Fibroblast of the aortic adventitia (primary cell): ENCODE data around the gene ADISSP. TPM values are rescaled to one million over a fixed set of nuclear protein-coding genes. Genes with fewer than 3 reads are reported as not detected.

Experiments used
- DNase-seq: peaks from one replicate; pipeline ENCODE4 v3.0.0-alpha.2; 2010; ENCODE audit warnings: low read depth
- H3K4me3 ChIP-seq: 2 replicates; pipeline ENCODE4 v1.5.1; 2011; ENCODE audit warnings: low read depth, mild to moderate bottlenecking, control low read depth, low read length, moderate library complexity
- CTCF ChIP-seq: IDR thresholded peaks from 2 replicates; pipeline ENCODE4 v1.5.1; 2011; ENCODE audit warnings: mild to moderate bottlenecking, low read length, control low read depth, inconsistent platforms; ENCODE audit not compliant: insufficient read depth
- total RNA-seq: library from RNA; depleted of rRNA; stranded (reverse); fragments of >200 nt; gene quantifications from 2 replicates; pipeline ENCODE4 v1.2.3, GENCODE V29; 2012; ENCODE audit warnings: low replicate concordance

The ADISSP gene
- total RNA-seq, 1 donor, result 28.4 TPM

GRCh38 chr20:3768342-3769130 is 983 bp upstream of the ADISSP start:
- peak overlapping the region; percentile 79 for H3K4me3 ChIP-seq
- peak; percentile 69 for DNase-seq
- TF ChIP-seq CTCF, result peak; percentile 52

DNA sequence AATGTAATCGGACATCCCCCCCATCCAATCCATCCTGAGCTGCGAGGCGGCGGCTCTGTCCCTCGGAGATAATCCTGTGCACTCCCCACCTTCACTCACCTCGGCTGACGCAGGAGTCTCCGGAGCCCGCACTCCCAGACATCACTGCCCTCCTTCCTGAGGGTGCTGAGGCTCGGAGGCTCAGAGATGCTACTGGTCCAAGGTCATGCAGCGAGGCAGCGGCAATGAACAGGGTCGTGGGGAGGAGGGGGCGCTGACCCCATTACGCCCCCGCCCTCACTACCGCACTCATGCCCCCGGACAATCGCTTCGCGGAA is 485 bp downstream of the ADISSP start:
- no peak for DNase-seq
- H3K4me3 ChIP-seq, result peak overlapping the region; percentile 82
- TF ChIP-seq CTCF, result no peak

DNA sequence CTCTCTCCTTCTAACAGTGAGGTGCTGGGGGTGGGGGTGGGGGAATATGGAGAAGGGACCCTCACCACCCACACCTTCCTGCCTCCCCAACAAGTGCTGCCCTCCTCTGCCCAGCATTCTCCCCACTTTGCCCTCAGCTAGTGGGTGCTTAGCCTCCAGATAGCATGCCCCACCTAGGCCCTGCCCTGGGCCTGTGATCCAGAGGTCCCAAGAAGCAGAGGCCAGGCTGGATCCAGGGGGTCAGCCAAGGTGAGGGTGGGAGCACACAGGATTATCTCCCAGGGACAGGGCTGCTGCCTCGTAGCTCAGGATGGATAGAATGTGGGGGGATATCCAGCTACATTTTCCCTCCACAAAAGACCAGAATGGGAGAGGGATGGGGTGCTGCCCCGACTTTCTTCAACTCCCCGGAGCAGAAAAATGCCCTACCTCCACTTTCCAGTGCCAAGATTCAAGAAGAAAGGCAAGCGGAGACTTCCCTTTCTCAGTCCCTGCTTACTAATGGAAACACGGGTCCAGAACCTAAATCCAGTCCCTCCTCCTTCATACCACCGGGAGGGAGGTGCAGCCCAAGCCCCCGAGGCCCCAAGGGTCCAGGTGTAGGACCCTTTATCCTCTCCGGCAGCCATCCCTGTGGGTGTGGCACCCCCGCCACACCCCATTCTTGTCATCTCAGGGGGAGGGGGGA is 987 bp downstream of the ADISSP start:
- peak overlapping the region; percentile 82 for H3K4me3 ChIP-seq
- TF ChIP-seq CTCF, result no peak
- DNase-seq, result no peak

DNA sequence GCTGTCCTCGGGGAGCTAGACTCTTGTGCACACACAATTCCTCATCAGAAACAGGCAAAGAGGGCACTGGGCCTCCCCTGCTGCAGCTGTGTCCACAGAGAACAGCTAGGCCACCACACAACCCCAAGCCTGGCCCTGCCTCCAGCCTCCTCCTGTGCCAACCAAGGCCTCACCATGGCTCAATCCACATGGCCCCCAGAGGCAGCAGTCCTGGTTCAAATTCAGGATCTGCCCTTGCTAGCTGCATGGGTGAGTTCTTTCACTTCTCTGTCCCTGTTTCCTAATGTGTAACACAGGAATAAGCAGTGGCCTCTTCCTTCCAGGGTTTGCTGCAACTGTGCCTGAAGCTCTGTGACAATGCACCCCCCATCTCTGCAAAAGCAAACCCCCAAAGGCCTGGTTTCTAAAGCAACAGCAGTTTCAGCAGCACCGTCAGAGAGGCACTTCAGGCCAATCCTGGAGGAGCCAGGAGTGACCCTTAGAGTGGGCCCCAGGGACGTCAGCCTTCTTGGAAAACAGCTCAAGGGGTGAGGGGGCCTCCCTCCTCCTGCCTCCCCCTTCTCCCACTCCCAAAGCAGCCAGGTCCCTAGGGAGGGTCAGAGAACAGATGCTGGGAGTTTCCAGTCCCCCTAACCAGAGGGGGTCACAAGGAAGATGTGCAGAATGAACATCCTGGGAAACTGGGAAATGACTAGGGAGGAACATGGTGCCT is 2.2 kb downstream of the ADISSP start:
- no peak overlapping the region for H3K4me3 ChIP-seq
- DNase-seq, result no peak
- TF ChIP-seq CTCF, result no peak

DNA sequence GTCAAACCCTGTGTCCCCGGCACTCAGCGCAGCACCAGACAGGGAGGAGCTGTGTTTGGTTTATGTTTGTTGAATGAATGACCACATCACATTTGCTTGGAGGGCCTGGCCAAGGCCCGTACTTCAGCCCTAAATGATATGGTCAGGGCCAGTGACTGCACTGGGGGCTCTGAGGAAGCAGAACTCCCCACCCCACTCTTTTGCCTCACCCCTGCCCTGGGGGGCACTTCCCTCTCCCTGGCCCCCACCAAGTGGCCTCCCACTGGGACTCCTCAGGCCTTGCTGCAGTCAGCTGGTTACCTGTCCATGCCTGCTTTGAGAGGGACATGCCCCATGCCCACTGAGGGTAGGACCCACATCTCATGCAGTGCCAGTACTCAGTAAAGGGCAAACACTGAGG is 2.9 kb downstream of the ADISSP start:
- DNase-seq, result no peak
- H3K4me3 ChIP-seq, result no peak overlapping the region
- no peak for TF ChIP-seq CTCF

- DNase-seq, result no peak
- no peak for TF ChIP-seq CTCF
Measured at GRCh38 chr20:3763671-3764601, 3.6 kb downstream of the ADISSP start.

More at GRCh38 chr20:3763671-3764601, 3.6 kb downstream of the ADISSP start:
- H3K4me3 ChIP-seq, result no peak overlapping the region
